H9 (cell line): ENCODE results near the gene TUBA1A. TPM values are rescaled to one million over a fixed set of nuclear protein-coding genes. Genes with fewer than 3 reads are reported as not detected.

Experiments used
- total RNA-seq: library from RNA; stranded (reverse); gene quantifications from 2 replicates; pipeline ENCODE4 v1.2.1, GENCODE V29; 2021

The TUBA1A gene
- total RNA-seq, 1 experiment from 2014 or later, result 149 TPM

Other genes starting within 250 kb of the TUBA1A start
- gene ARF3, start 231.6 kb downstream of the TUBA1A start, total RNA-seq, result 254 and 263 TPM in 2 replicates
- 0.37 and 0.53 TPM in 2 replicates for gene WNT10B, start 217.3 kb downstream of the TUBA1A start, total RNA-seq
- not detected in 2 replicates for gene WNT1, start 210.8 kb downstream of the TUBA1A start, total RNA-seq
- gene DDN, start 189.7 kb downstream of the TUBA1A start, total RNA-seq, result 0.35 and 0.39 TPM in 2 replicates
- 34.8 and 36.7 TPM in 2 replicates for gene PRKAG1, start 170.3 kb downstream of the TUBA1A start, total RNA-seq
- 83.9 and 93.7 TPM in 2 replicates for gene KMT2D, start 128.3 kb downstream of the TUBA1A start, total RNA-seq
- gene RHEBL1, start 119.1 kb downstream of the TUBA1A start, total RNA-seq, result 4.0 and 4.1 TPM in 2 replicates
- 0.13 and 0.20 TPM in 2 replicates for gene DHH, start 94.3 kb downstream of the TUBA1A start, total RNA-seq
- gene LMBR1L, start 78.2 kb downstream of the TUBA1A start, total RNA-seq, result 50.4 and 55.1 TPM in 2 replicates
- 2,063 and 2,102 TPM in 2 replicates for gene TUBA1B, start 57.7 kb downstream of the TUBA1A start, total RNA-seq
- 660 and 684 TPM in 2 replicates for gene TUBA1C, start 76.0 kb upstream of the TUBA1A start, total RNA-seq
- 1.1 and 2.2 TPM in 2 replicates for gene PRPH, start 106.1 kb upstream of the TUBA1A start, total RNA-seq
- gene TROAP, start 134.2 kb upstream of the TUBA1A start, total RNA-seq, result 70.5 and 75.3 TPM in 2 replicates
- gene C1QL4, start 148.1 kb upstream of the TUBA1A start, total RNA-seq, result 1.2 and 1.9 TPM in 2 replicates
- gene DNAJC22, start 157.8 kb upstream of the TUBA1A start, total RNA-seq, result 2.6 and 3.2 TPM in 2 replicates
- 16.0 and 17.1 TPM in 2 replicates for gene SPATS2, start 178.4 kb upstream of the TUBA1A start, total RNA-seq